Epithelial cell of esophagus (primary cell): ENCODE data around the gene FAM181A.

Experiments
- DNase-seq: peaks from one replicate; pipeline ENCODE4 v3.0.0; 2010; ENCODE audit warnings: low read depth
- H3K4me3 ChIP-seq: 2 replicates; pipeline ENCODE4 v1.5.1; 2011; ENCODE audit warnings: mild to moderate bottlenecking, low read length, control low read depth
- TF ChIP-seq, protein P1 (sequence below): IDR thresholded peaks from 2 replicates; pipeline ENCODE4 v1.5.1; 2011; ENCODE audit warnings: low read depth, mild to moderate bottlenecking, low read length, control low read depth, inconsistent platforms; ENCODE audit not compliant: insufficient read depth; ENCODE audit errors: missing control alignments

FAM181A gene

DNA sequence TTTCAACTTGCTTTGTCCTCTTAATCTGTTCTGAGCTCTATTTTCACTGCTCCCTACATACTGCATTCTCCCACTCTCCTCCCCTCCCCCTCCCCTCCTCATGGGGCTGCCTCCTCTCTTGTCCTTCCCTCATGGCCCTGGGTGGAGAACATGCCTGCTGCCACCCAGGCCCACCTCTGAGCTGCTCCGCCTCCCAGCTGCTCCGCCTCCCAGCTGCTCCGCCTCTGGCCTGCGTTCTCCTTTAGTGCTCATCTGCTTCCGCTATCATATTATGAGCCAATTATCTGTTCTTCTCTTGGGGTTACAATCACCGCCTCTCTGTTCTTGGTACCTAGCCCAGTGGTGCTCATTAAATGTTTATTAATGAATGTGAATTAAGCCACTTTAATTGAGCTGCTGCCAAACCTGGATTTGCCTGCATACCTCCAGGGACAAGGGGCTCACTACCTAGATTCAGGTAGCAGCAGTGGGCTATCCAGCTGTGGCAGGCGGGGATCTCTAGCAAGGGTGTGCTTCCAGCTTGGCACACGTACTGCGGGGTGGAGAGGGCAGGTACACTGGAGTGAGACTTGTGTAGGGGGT lies 32.0 kb upstream of the FAM181A start:
- DNase-seq = no peak
- TF ChIP-seq, protein P1, sequence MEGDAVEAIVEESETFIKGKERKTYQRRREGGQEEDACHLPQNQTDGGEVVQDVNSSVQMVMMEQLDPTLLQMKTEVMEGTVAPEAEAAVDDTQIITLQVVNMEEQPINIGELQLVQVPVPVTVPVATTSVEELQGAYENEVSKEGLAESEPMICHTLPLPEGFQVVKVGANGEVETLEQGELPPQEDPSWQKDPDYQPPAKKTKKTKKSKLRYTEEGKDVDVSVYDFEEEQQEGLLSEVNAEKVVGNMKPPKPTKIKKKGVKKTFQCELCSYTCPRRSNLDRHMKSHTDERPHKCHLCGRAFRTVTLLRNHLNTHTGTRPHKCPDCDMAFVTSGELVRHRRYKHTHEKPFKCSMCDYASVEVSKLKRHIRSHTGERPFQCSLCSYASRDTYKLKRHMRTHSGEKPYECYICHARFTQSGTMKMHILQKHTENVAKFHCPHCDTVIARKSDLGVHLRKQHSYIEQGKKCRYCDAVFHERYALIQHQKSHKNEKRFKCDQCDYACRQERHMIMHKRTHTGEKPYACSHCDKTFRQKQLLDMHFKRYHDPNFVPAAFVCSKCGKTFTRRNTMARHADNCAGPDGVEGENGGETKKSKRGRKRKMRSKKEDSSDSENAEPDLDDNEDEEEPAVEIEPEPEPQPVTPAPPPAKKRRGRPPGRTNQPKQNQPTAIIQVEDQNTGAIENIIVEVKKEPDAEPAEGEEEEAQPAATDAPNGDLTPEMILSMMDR = no peak
- H3K4me3 ChIP-seq = no peak overlapping the region

DNA sequence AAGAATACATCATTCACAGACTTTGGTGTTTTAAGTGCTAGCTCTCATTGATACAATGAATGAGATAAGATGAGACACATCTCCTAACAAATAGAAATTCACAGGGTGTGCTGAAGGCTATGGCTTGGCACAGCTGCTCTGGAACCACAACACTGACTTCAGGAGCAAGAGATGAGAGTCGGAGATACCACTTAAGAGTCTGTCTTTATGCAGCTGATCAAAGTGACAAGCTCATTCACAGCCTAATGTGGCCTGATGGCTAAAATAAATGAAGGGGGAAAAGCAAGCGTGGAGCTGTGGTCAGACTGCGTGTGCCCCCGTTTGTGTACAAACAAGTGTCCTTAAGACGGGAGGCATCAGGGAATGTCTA lies 29.7 kb upstream of the FAM181A start:
- DNase-seq = no peak
- H3K4me3 ChIP-seq = no peak overlapping the region
- TF ChIP-seq, protein P1 = no peak

DNA sequence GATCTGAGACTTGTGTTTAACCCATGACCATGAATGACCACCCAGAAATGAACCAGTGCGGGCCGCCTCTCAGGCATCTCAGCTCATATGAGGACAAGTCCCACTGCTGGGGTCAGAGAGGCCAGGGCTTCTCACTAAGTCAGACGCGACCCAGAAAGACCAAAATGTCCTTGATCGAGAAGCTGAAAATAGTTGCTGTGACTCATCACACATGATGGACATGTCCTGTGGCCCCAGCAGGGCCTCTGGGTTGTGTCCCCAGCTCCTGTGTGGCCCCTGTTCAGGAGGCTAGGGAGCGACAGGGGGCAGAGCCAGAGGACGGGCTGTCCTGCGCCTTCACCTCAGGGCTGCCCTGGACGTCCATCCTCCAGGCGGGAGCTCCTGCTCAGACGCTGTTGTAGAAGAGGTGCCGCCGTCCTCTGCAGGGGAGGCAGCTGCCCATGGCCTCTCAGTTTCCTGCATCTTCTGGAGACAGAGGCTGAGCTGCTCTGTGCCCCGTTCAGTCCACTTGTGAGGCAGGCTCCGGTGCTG lies 29.0 kb upstream of the FAM181A start:
- TF ChIP-seq, protein P1 = no peak
- DNase-seq = no peak
- H3K4me3 ChIP-seq = no peak overlapping the region

DNA sequence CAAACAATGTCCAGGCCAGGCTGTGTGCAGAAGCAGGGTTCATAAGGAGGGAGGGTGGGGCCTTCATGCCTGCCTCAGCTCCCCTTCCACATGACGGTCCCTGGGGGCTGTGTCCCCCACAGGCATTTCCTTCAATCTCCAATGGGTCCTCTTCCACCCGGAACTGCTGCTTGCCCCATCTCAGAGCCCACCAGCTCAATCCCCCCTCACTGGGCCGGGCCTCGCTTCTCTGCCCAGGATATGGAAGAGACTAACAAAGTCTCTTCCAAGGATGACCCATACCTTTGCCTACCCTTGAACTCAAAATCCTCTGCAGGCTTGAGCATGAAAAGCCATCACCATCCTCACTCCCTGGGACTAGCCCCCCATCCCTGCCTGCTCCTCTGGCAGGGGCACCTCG lies 28.4 kb upstream of the FAM181A start:
- TF ChIP-seq, protein P1 = no peak
- H3K4me3 ChIP-seq = no peak overlapping the region
- DNase-seq = no peak

DNA sequence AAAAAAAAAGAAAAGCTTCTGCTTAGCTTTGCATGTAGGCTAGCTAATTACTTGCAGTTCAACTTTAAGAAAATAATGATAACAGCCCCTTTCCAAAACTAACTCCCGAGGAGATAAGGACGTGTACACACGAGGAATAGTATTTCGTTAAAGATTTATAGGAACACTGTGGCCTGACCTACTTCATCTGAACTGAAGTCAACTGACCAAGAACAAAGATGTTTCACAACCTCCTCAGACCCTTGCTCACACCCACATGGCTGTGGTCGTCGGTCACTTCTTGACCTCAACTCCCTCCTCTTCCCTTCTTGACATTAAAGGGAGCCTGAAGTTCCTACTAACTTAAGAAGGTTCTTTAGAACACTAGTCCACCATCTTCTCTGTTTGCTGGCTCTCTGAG lies 25.3 kb upstream of the FAM181A start:
- no peak for DNase-seq
- no peak overlapping the region for H3K4me3 ChIP-seq
- TF ChIP-seq, protein P1 = no peak

DNA sequence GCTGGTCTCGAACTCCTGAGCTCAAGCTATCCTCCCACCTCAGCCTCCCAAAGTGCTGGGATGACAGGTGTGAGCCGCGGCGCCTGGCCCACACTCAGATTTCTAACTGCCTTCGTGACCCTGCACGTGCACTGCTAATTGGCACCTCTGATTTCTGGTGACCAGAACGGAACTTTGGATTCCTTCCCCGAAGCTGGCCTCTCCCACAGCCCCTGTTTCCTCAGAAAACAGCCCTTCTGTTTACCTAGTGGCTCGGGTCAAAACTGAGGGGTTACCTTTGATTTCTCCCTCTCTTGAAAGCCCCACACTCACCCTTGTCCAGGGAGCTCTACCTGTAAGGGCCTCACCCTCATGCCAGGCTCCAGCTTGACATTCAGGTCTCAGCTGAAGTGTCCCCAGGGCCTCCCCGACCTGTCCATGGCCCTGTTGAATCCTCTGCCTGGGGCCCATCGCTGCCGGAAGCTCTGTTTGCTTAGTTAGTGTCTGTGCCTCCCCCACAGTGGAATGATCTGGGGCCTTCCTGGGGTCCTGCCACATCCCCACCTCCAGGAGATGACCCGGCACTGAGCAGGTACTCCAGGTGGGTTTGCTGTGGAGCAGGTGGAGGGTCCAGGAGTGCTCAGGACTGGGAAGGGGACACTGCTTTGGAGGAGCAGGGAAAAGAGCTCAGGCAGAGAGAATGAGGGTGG lies 24.4 kb upstream of the FAM181A start:
- H3K4me3 ChIP-seq = no peak overlapping the region
- TF ChIP-seq, protein P1 = no peak
- no peak for DNase-seq
